ENCODE measurements around the gene ELOF1.

The ELOF1 gene

DNA sequence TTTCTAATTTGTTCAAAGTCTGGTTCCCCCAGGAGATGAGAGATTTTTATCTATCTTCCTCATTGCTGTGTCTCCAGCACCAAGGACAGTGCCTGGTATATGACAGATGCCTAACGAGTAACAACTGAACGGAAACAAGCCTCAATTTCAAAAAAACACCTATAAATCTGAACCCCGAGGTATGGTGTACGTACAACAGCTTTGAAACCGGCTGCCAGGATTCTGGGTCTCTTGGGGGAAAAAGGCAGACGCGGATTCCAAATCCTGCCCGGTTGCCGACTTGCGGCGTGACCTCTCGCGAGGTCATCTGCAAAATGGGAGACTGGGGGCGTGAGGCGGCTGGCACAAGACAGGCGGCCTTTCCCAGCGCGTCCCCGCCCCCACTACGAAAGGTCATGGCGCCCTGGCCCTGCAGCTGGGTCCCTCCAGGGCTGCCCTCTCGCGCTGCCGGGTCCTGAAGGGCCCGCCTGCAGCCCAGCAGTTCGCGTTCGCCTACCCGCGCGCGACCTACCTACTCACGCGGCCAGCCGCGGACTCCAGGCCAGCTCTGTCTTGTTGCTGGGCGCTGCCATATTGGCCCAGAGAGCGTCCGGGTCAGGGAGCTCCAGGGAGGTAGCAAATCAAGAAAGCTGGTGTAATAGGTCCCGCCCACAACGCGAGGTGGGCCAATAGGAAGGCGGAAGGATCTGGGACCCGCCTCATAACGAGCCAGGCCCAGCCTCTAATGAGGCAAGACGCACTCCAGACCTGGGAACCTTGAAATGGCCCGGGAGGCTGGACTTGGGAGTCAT is 30.3 kb downstream of the ELOF1 start, which contains the start of gene ECSIT:
Gene ECSIT (minus strand): TSS at position 584 of the 791 bp plus-strand sequence. CDS start 9,964 bp downstream, outside the sequence.
- H3K9me3 ChIP-seq (ENCODE audit: control insufficient read depth, low read length), result no peaks in the 10 kb centered on the region
- H3K4me1 ChIP-seq (ENCODE audit: control insufficient read depth, insufficient read depth, low read length), result peaks cover 8% of the 10 kb centered on the region
- no peaks in the 10 kb centered on the region for H3K36me3 ChIP-seq (ENCODE audit: control insufficient read depth, insufficient read depth, low read length, severe bottlenecking)
- peak within 1 kb of the TSS; percentile 96 for H3K4me3 ChIP-seq (ENCODE audit: low read length)
- DNase-seq (ENCODE audit: low read depth), result peak; percentile 99
- no peaks in the 10 kb centered on the region for H3K27me3 ChIP-seq (replicated peaks; ENCODE audit: control insufficient read depth, insufficient read depth, low read length)
- peak within 1 kb of the TSS; percentile 90 for H3K9ac ChIP-seq (ENCODE audit: low read length)

DNA sequence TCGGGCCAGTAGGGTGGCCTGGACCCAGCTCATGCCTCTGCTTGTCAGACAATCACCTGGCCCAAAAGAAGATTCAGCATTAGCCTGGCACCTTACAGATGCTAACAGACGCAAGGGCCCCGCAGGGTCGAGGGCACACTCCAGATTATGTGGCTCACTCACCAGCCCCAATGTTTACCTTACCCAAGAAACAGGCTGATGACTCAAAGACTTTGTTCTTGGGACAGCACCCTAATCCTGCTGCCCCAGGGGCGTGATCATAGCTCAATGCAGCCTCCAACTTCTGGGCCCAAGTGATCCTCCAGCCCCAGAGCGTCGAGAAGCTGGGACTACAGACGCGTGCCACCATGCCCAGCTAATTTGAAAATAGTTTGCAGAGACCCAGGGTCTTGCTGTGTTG is 39.9 kb downstream of the ELOF1 start:
- H3K36me3 ChIP-seq (ENCODE audit: control insufficient read depth, insufficient read depth, low read length, severe bottlenecking), result peaks cover 10% of the 10 kb centered on the region
- no peak overlapping the region for H3K9ac ChIP-seq (ENCODE audit: low read length)
- no peaks in the 10 kb centered on the region for H3K4me1 ChIP-seq (ENCODE audit: control insufficient read depth, insufficient read depth, low read length)
- no peaks in the 10 kb centered on the region for H3K9me3 ChIP-seq (ENCODE audit: control insufficient read depth, low read length)
- no peaks in the 10 kb centered on the region for H3K27me3 ChIP-seq (replicated peaks; ENCODE audit: control insufficient read depth, insufficient read depth, low read length)
- H3K4me3 ChIP-seq (ENCODE audit: low read length), result no peak overlapping the region
- DNase-seq (ENCODE audit: low read depth), result no peak

DNA sequence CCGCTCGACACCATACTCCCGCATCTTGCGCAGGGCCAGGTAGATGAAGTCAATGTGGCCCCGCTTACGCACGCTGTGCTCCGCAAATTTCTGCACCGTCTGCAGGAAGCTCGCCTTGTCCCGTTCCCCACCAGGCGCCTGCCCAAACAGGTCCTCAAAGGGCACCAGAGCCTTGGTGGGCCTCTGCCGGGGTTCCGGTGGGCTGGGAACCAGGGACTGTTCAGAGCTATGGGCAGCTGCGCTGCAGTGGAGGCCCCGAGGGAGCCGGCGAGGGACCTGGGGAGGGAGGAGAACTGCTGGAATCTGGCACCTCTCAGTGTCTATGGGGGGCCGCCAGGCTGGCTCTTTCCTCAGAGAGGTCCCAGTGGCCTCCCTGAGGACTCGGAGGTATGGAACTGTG is 45.1 kb downstream of the ELOF1 start:
- no peak for DNase-seq (ENCODE audit: low read depth)
- H3K4me1 ChIP-seq (ENCODE audit: control insufficient read depth, insufficient read depth, low read length), result no peaks in the 10 kb centered on the region
- H3K36me3 ChIP-seq (ENCODE audit: control insufficient read depth, insufficient read depth, low read length, severe bottlenecking), result peaks cover 14% of the 10 kb centered on the region
- H3K27me3 ChIP-seq (replicated peaks; ENCODE audit: control insufficient read depth, insufficient read depth, low read length), result no peaks in the 10 kb centered on the region
- no peak overlapping the region for H3K9ac ChIP-seq (ENCODE audit: low read length)
- H3K9me3 ChIP-seq (ENCODE audit: control insufficient read depth, low read length), result no peaks in the 10 kb centered on the region
- H3K4me3 ChIP-seq (ENCODE audit: low read length), result no peak overlapping the region

DNA sequence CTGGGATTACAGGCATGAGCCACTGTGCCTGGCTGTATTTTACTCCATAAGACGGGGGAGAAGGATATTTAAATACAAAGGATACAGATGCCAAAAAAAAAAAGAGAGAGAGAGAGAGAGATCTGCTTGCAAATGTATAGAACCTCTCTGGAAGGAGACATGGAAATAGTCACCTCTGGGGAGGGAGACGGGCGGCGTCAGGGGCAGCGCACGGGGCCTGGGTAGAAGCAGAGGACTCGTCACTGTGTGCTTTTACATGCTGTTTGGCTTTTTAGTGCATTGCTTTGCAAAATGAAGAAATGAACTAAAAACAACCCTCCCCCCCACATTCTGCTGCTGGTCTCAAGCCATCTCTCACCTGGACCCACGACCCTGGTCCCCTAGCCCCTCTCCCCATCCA is 48.6 kb downstream of the ELOF1 start:
- Histone ChIP-seq H3K36me3 (ENCODE audit: control insufficient read depth, insufficient read depth, low read length, severe bottlenecking) (peaks cover 4% of the 10 kb centered on the region), H3K9me3 (ENCODE audit: control insufficient read depth, low read length) (no peaks in the 10 kb centered on the region), H3K27me3 (replicated peaks; ENCODE audit: control insufficient read depth, insufficient read depth, low read length) (no peaks in the 10 kb centered on the region), H3K4me3 (ENCODE audit: low read length) (no peak overlapping the region), H3K9ac (ENCODE audit: low read length) (no peak overlapping the region), H3K4me1 (ENCODE audit: control insufficient read depth, insufficient read depth, low read length) (peaks cover 5% of the 10 kb centered on the region)
- DNase-seq (ENCODE audit: low read depth), result no peak

DNA sequence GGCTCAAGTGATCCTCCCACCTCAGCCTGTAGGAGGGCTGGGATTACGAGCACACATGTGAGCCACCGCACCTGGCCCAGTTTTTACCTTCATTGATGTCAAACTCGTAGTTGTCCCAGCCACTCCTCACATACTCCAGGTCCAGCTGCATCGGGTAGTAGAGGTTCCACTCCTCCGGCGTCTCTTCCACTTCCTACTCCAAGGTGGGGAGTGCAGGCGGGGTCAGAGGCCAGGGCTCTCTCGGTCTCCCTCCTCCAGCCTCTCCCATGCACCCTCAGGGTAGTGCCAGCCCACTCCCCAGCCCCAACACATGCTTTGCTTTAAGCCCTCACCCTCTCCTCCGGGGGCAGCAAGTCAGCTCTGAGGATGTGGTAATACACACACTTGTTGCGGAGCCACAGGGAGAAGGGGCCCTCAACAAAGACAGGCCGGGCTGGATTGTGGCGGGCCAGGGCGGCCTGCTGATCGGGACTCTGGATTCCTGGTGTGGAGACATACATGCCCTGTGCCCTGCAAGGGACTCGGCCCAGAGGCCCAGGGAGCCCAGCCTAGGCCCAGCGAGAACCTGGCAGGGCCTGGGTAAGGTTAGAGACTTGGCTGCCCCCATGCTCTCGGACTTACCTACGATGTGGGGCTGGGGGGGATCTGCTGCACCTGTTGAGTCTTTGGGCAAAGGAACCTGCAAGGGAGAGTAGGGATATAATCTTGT is 51.5 kb downstream of the ELOF1 start:
- H3K9ac ChIP-seq (ENCODE audit: low read length), result no peak overlapping the region
- no peak for DNase-seq (ENCODE audit: low read depth)
- H3K9me3 ChIP-seq (ENCODE audit: control insufficient read depth, low read length), result no peaks in the 10 kb centered on the region
- peaks cover 8% of the 10 kb centered on the region for H3K4me1 ChIP-seq (ENCODE audit: control insufficient read depth, insufficient read depth, low read length)
- H3K4me3 ChIP-seq (ENCODE audit: low read length), result no peak overlapping the region
- H3K27me3 ChIP-seq (replicated peaks; ENCODE audit: control insufficient read depth, insufficient read depth, low read length), result no peaks in the 10 kb centered on the region
- peaks cover 4% of the 10 kb centered on the region for H3K36me3 ChIP-seq (ENCODE audit: control insufficient read depth, insufficient read depth, low read length, severe bottlenecking)

DNA sequence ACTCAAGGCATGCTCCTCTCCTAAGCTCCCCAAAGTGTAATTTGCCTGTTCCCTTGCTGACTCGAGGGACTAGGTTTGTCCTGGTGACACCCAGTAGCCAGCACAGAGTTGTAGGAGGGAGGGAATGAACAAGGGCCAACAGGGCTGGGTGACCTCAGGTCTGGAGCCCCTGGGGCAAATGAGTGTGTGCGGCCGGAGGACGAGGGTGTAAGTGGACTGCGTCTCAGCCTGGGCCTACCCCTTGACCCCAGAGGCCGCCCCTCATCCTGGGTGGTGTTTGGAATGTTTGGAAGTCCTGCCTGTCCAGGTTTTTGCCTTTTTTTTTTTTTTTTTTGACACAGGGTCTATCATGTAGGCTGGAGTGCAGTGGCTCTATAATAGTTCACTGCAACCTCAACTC is 52.1 kb downstream of the ELOF1 start:
- Histone ChIP-seq H3K27me3 (replicated peaks; ENCODE audit: control insufficient read depth, insufficient read depth, low read length) (no peaks in the 10 kb centered on the region), H3K9ac (ENCODE audit: low read length) (no peak overlapping the region), H3K4me3 (ENCODE audit: low read length) (no peak overlapping the region), H3K36me3 (ENCODE audit: control insufficient read depth, insufficient read depth, low read length, severe bottlenecking) (peaks cover 4% of the 10 kb centered on the region), H3K4me1 (ENCODE audit: control insufficient read depth, insufficient read depth, low read length) (peaks cover 8% of the 10 kb centered on the region), H3K9me3 (ENCODE audit: control insufficient read depth, low read length) (no peaks in the 10 kb centered on the region)
- no peak for DNase-seq (ENCODE audit: low read depth)

DNA sequence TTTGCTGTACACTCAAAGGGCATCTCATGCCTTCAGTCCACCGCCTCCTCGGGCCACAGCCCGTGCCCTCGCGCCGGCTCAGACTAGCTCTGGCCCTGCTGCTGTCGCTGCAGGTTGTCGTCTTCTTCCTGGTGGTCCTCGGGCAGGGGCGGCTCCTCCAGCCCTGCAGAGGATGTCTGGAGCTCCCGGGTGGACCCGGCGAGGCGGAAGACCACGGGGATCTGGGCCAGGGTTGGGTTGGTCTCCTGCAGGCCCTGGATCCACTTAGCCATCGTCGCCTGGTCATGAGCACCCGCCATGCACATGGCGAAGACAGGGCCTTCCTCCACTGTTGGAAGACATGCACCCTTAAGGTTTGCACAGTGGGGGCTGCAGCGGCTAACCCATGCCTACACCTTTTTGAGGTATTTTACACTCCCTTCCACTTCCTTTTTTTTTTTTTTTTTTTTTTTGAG is 52.9 kb downstream of the ELOF1 start:
- Histone ChIP-seq H3K9me3 (ENCODE audit: control insufficient read depth, low read length) (no peaks in the 10 kb centered on the region), H3K4me1 (ENCODE audit: control insufficient read depth, insufficient read depth, low read length) (peaks cover 8% of the 10 kb centered on the region), H3K9ac (ENCODE audit: low read length) (peak overlapping the region; percentile 86), H3K27me3 (replicated peaks; ENCODE audit: control insufficient read depth, insufficient read depth, low read length) (no peaks in the 10 kb centered on the region), H3K4me3 (ENCODE audit: low read length) (peak overlapping the region; percentile 85), H3K36me3 (ENCODE audit: control insufficient read depth, insufficient read depth, low read length, severe bottlenecking) (peaks cover under 1% of the 10 kb centered on the region)
- DNase-seq (ENCODE audit: low read depth), result no peak

DNA sequence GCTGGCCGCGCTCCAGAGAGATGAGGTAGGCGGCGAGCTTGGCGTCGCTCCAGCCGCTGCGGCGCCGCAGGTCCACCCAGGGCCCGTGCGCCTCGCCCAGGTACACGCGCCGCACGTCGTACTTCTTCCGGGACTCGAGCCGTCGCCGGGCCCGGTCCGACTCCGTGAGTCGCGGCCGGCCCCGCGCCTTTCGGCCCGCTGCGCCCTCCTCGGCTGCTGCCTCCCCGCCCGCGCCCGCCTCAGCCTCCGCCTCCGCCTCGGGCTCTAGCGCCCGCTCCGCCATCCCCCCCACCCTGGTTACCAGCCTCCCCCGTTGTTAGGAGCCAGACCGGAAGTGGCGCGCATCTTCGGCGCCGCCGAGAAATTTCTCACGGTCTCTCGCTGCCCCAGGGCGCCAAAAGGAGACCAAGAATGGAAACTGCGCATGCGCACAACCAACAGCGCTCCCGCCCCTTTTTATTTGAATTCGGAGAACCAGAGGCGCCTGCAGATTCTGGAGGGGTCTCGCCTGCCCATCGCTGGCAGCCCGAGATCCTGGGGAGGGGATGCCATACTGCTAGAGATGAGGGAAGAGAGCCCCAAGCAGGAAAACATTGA is 53.4 kb downstream of the ELOF1 start, which contains the start of gene ZNF653:
Gene ZNF653 (minus strand): TSS at position 336 of the 597 bp plus-strand sequence. CDS start 53 bp downstream, at position 283.
- H3K27me3 ChIP-seq (replicated peaks; ENCODE audit: control insufficient read depth, insufficient read depth, low read length), result no peaks in the 10 kb centered on the region
- no peaks in the 10 kb centered on the region for H3K9me3 ChIP-seq (ENCODE audit: control insufficient read depth, low read length)
- H3K36me3 ChIP-seq (ENCODE audit: control insufficient read depth, insufficient read depth, low read length, severe bottlenecking), result no peaks in the 10 kb centered on the region
- H3K4me3 ChIP-seq (ENCODE audit: low read length), result peak within 1 kb of the TSS; percentile 85
- DNase-seq (ENCODE audit: low read depth), result peak; percentile 98
- H3K4me1 ChIP-seq (ENCODE audit: control insufficient read depth, insufficient read depth, low read length), result peaks cover 8% of the 10 kb centered on the region
- peak within 1 kb of the TSS; percentile 86 for H3K9ac ChIP-seq (ENCODE audit: low read length)

DNA sequence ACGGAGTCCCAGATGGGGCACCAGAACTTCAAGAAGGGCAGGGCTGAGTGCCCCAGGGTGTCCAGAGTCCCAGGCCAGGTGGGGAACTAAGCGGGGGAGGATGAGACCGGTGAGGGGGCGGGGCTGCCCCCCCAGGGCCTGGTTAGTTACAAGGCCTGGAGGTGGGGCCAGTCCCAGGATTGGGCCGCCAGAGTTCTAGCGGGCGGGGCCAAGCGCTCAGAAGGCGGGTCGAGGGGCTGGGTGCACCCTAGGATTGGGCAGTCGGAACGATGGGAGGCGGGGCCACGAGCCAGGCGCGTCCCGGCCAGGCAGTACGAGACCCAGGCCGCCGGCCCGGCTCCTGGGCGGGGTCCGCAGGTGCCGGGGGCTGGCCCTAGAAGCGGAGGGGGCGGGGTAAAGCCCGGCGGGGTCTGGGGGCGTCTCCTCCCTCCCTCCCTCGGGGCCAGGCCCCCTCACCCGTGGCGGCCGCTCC is 54.0 kb downstream of the ELOF1 start:
- Histone ChIP-seq H3K36me3 (ENCODE audit: control insufficient read depth, insufficient read depth, low read length, severe bottlenecking) (no peaks in the 10 kb centered on the region), H3K9me3 (ENCODE audit: control insufficient read depth, low read length) (no peaks in the 10 kb centered on the region), H3K27me3 (replicated peaks; ENCODE audit: control insufficient read depth, insufficient read depth, low read length) (no peaks in the 10 kb centered on the region), H3K9ac (ENCODE audit: low read length) (peak overlapping the region; percentile 86), H3K4me3 (ENCODE audit: low read length) (peak overlapping the region; percentile 85), H3K4me1 (ENCODE audit: control insufficient read depth, insufficient read depth, low read length) (peaks cover 8% of the 10 kb centered on the region)
- DNase-seq (ENCODE audit: low read depth), result peak; percentile 98

DNA sequence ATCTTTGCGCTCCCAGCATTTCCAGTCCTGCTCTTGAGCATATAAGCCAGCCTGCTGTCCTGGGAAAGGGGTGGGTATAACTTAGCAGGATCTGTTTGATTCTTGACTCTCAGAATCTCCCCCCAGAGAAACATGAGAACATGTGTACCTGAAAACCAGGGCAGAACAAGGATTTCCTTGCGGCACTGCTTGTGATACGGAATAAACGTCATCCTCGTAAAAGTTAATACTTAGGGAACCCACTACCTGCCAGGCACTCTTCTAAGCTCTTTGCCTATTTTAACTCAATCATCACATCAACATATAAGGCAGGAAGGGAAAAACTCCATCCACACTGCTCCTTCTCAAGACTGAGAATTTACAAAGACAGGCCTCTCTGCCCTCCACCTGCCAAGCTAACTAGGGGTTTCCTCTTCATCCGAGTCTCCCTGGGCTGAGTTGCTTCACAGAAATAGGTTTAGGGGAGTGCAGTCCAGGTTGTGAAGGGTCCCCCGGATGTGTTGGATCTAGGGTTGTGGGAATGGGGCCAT is 54.5 kb downstream of the ELOF1 start:
- Histone ChIP-seq H3K4me1 (ENCODE audit: control insufficient read depth, insufficient read depth, low read length) (peaks cover 8% of the 10 kb centered on the region), H3K9me3 (ENCODE audit: control insufficient read depth, low read length) (no peaks in the 10 kb centered on the region), H3K4me3 (ENCODE audit: low read length) (peak overlapping the region; percentile 85), H3K9ac (ENCODE audit: low read length) (peak overlapping the region; percentile 33), H3K36me3 (ENCODE audit: control insufficient read depth, insufficient read depth, low read length, severe bottlenecking) (no peaks in the 10 kb centered on the region), H3K27me3 (replicated peaks; ENCODE audit: control insufficient read depth, insufficient read depth, low read length) (no peaks in the 10 kb centered on the region)
- no peak for DNase-seq (ENCODE audit: low read depth)
